GM19023 (cell line): ENCODE measurements around the gene RPL36.
"Not testable (repeated sequence)": the region's sequence is repeated elsewhere in the genome, so short reads cannot be mapped to it uniquely, and the experiment has no call there.

Experiments
- ATAC-seq: cut with Tn5 transposase; IDR thresholded peaks from one replicate; pipeline ENCODE4 v1.9.1; 2021; ENCODE audit warnings: mild to moderate bottlenecking, moderate library complexity; ENCODE audit not compliant: unreplicated experiment

RPL36 gene

DNA sequence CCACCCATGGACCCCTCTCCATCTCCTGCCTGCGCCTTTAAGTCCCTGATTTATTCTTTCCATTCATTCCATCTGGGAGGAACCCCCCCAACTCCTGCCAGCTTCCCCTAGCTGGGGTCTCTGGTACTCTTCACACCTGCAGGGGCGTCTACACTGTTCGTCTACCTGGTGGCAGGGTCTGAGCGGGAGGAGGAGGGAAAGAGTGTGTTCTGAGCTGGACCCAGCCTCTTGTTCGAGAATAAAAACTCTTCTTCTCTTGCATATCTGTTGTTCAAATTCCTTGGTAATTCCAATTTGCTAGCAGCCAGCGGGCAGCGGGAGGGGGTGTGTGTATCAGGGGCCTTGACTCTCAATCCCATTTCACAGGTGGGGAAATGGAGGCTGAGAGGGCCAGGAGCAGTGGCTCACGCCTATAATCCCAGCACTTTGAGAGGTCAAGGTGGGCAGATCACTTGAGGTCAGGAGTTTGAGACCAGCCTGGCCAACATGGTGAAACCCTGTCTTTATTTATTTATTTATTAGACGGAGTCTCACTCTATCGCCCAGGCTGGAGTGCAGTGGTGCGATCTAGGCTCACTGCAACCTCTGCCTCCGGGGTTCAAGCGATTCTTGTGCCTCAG is 1.7 kb upstream of the RPL36 start:
- not testable (repeated sequence) for ATAC-seq

DNA sequence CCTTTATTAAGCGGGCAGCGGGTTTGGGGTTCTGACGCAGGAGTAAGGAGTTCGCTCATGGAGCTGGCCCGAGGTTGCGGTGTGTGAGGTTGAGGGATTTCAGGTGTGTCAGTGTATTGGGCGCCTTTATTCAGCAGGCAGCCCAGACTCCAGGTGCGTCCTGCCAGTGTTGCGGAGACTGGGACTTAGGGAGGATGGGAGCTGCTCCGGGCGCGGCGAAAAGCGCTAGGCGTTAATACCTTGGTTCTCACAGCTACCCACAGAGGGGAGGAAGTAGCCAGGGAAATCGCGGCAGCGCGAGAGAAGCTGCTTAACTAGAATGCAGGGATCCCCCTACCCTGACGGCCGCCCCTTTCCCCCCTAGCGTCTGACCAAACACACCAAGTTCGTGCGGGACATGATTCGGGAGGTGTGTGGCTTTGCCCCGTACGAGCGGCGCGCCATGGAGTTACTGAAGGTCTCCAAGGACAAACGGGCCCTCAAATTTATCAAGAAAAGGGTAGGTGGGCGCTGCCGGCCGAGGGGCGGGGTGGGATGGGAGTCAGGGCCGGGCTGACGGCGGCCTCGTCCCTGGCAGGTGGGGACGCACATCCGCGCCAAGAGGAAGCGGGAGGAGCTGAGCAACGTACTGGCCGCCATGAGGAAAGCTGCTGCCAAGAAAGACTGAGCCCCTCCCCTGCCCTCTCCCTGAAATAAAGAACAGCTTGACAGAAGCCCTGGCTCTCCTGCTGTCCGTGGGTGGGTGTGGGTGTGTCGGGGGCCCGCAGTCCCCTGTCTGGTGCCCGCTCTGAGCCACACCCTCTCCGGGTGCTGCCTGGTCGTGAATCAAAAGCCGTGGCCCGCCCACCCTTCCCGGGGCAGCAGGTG is 1.1 kb downstream of the RPL36 start:
- ATAC-seq: no peak

DNA sequence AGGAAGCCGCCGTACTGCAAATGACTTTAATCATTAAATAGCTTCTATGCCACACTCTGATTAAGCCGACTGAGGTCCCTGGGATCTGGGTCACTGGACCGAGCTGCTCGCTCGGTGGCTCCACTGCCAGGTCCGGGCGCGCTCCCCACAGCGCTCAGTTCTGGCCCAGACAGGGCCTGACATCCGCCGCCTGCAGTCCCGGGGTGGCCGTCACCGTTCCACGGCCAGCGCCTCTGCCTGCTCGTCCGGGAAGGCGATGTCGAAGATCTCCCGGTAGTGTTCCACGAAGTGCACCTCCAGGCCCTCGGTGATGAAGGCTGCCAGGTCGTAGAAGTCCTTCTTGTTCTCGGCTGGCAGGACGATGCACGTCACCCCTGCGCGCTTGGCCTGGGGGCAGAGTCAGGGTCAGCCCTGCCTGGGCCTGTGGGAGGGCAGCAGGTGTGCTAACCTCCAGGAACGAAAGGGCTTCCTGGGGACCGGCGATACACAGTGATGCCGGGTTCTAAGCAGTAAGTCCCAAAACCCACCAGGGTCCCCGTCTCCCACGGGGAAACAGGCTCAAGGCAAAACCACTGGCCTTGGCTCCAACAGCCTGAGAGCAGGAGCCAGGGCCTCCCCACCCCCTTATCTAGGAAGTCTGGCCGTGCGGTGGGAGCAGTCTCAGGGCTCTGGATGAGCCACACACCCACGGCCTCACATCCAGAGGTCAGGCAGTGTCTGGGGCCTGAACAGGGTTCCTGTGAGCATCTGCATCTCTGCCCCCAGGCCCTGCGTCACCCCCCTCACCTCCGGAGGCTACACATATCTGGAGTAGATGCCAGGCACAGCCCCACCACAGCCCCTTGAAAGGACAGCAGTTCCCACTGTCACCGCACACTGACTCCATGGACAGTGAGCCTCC is 2.0 kb downstream of the RPL36 start:
- no peak for ATAC-seq

- ATAC-seq: no peak
Observed at GRCh38 chr19:5692723-5693194, 2.7 kb downstream of the RPL36 start.

- ATAC-seq: no peak
Observed at GRCh38 chr19:5693195-5694166, 3.4 kb downstream of the RPL36 start.

DNA sequence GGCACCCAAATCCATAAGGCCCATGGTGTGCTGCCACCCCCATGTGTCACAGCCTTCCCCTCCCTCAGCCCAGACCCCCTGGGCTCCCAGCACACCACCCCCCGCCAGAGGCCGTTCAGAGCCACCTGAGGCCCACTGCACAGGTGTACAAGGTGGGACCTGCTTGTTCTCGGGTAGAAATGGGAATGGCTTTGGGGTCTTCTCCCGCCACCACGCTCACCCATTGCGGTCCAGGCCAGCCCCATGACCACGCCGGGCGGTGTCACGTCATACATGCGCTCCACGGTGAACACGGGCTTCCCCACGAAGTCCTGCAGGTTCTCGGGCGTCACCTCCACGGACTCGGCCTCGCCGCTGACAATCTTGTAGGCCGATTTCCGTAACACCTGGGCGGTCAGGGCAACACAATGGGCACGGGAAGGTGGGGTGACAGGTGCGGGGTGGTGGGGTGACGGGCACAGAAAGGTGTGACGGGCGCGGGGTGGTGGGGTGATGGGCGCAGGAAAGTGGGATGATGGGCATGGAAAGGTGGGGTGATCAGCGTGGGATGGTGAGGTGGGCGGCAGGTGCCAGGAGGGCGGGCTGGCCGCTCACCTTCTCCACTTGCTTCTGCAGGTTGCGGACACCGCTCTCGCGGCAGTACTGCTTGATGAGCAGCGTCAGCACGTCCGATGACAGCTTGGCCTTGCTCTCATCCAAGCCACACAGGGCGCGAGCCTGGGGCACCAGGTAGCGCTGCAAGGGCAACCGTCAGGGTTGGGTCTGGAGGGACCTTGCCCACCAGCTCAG is 4.3 kb downstream of the RPL36 start:
- no peak for ATAC-seq

DNA sequence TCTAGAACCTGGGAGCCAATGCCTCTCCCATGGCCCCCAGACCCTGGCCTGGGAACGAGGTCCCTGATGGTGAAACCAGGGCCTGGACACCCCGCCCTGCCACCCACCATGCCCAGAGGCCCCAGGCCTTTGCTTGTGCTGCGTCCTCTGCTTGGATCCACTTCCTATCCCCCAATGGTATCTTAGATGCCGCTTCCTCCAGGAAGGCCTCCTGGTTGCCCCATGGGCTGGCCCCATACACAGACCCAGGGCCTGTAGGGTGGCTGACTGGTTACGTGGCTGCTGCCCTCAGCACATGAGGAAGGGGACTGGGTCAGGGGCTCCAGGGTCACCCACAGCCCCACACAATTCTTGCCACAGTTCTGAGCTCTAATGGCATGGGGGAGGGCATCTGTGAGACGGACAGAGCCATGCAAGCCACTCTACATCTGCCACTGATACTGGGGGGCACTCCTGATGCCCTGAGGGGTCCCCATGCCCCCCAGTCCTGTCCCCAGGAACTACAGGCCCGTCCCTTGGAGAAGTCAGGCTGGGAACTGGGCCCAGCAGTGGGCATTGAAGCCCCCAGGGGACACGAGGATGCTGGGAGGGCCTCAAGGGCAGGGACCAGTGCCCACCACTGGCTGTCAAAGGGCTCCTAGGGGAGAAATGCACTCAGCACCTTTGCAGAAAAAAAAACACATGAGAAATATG is 5.0 kb downstream of the RPL36 start:
- ATAC-seq: no peak

DNA sequence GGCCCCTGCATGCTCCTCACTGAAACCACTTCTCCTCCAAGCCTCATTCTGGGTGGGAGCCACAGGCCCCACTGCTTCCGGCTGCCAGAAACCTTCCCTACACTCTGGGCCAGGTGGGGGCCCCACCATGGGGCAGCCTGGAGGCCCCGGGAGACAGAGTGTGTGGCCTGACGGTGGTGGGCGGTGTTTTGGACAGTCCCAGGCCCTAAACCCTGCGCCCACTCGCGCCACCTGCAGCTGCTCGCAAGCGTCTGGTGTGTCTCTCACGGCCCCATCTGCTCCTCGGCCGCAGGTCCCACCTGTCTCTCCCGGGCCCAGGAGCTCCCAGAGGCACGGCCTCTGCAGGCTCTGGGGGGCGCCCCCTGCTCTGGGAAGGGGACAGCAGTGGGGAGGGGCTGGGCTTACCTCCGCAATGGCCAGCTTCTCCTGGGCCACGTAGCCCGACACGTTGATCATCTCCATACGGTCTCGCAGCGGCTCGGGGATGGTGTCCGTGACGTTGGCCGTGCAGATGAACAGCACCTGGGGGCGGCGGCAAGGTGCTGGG is 5.6 kb downstream of the RPL36 start:
- ATAC-seq: no peak

- ATAC-seq: no peak
Observed at GRCh38 chr19:5696196-5697021, 6.3 kb downstream of the RPL36 start.

- ATAC-seq: no peak
Observed at GRCh38 chr19:5697022-5697889, 7.2 kb downstream of the RPL36 start.

GRCh38 chr19:5697890-5698634 is 8.0 kb downstream of the RPL36 start:
- no peak for ATAC-seq

- ATAC-seq: no peak
Observed at GRCh38 chr19:5698635-5699422, 8.7 kb downstream of the RPL36 start.

DNA sequence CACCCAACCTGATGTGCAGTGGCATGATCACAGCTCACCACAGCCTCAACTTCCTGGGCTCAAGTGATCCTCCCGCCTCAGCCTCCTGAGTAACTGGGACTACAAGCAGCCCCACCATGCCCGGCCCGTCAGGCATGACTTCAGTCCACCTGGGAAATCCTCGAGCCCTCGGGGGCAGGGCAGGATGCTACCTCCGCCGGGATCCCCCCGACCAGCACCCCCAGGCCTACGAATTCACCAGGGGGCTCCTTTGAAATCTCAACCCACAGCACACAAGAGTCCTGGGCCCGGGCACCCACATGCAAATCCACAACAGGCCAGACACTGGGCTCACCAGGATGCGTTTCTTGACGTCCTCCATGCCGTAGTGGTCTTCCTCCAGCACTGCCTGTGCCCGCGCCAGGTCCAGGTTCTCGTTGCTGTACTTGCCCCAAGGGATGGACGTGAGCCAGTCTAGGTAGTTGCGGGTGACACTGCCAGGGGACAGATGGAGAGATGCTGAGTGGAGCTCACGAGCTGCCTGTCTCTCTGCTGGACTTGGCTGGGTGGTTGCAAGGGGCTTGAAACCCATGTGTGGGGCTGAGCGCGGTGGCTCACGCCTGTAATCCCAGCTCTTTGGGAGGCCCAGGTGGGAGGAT is 10.5 kb downstream of the RPL36 start:
- ATAC-seq: no peak

- ATAC-seq: not testable (repeated sequence)
Observed at GRCh38 chr19:5702053-5702410, 11.9 kb downstream of the RPL36 start.
